Measurements from ENCODE around the gene EPHB6. TPM values are rescaled to one million over a fixed set of nuclear protein-coding genes. Genes with fewer than 3 reads are reported as not detected.

The EPHB6 gene
- total and polyA plus RNA-seq, 10 of the 15 experiments (the other 5 are each of a cell fraction or from before 2014, with no cell fraction given), result 0.06 to 1.3 (median 0.37) TPM; not detected in 2

GRCh38 chr7:142862786-142863400, 8.0 kb downstream of the EPHB6 start (continued):
- TF ChIP-seq CHD1 (IDR thresholded peaks at IDR 0.05; ENCODE audit: low read depth, low read length), result no peak

GRCh38 chr7:142863891-142864685, 9.2 kb downstream of the EPHB6 start:
- WGBS (ENCODE audit: insufficient coverage, insufficient replicate concordance, low lambda C conversion rate, missing lambda C conversion rate), result 52% methylated on average over 37 of the region's 37 CpGs
- POLR2A ChIA-PET, result no interaction called here
- H4K20me1 ChIP-seq (ENCODE audit: control insufficient read depth, insufficient read depth), result no peaks in the 10 kb centered on the region
- TF ChIP-seq KAT2A (conservative IDR thresholded peaks at IDR 0.05; ENCODE audit: control insufficient read depth, low read depth, low read length), result no peak
- TF ChIP-seq IKZF2 (IDR thresholded peaks at IDR 0.05), result no peak
- TF ChIP-seq E2F8 (IDR thresholded peaks at IDR 0.05; ENCODE audit: low read depth, partially characterized antibody), result no peak
- no peak for TF ChIP-seq MTA3 (IDR thresholded peaks at IDR 0.05; ENCODE audit: borderline replicate concordance, low read length)
- TF ChIP-seq NFIC (IDR thresholded peaks at IDR 0.05; ENCODE audit: low read depth, low read length), result no peak
- no peak for TF ChIP-seq ESRRA (IDR thresholded peaks at IDR 0.05; ENCODE audit: low read length)
- no peak for TF ChIP-seq MYB (IDR thresholded peaks at IDR 0.05; ENCODE audit: borderline replicate concordance, low read depth, low read length)
- no peak for TF ChIP-seq RAD51 (IDR thresholded peaks at IDR 0.05)
- no peak for TF ChIP-seq STAT3 (IDR thresholded peaks at IDR 0.05; ENCODE audit: low read depth, low read length)
- TF ChIP-seq POU2F2 (IDR thresholded peaks at IDR 0.05; ENCODE audit: borderline replicate concordance, low read depth, low read length), result no peak
- TF ChIP-seq CREB1 (IDR thresholded peaks at IDR 0.05; ENCODE audit: low read depth), result no peak
- TF ChIP-seq LARP7 (IDR thresholded peaks at IDR 0.05), result no peak
- TF ChIP-seq ZNF384 (IDR thresholded peaks at IDR 0.05; ENCODE audit: borderline replicate concordance, low read depth, low read length), result no peak
- no peak for TF ChIP-seq MEF2B (IDR thresholded peaks at IDR 0.05; ENCODE audit: partially characterized antibody, poor library complexity, severe bottlenecking)
- no peak for TF ChIP-seq NR2C2 (IDR thresholded peaks at IDR 0.05; ENCODE audit: borderline replicate concordance, control insufficient read depth, insufficient read length, low read depth)
- TF ChIP-seq SMAD5 (IDR thresholded peaks at IDR 0.05; ENCODE audit: low read depth), result no peak
- no peak for TF ChIP-seq ZNF217 (IDR thresholded peaks at IDR 0.05)
- CTCF ChIA-PET, result interaction anchor here (1.0 to 1.8 kb wide), 2 partner anchors 229 to 260 kb away, joined by 3 to 8 read pairs; no protein-coding TSS in a partner anchor
- SMC1A ChIA-PET (ENCODE audit: uncharacterized antibody, unreplicated experiment), result no interaction called here
- RAD21 ChIA-PET (ENCODE audit: unreplicated experiment), result no interaction called here
- no peak for FAIRE-seq
- DNase-seq (ENCODE audit: low read depth, low spot score), result no peak
- no peak overlapping the region for H3K4me3 ChIP-seq
- in situ Hi-C loops (cut with MboI), result no loop called here
- BruUV-seq (replicated peaks), result no TSS peak
- intact Hi-C loops (cut with micrococcal nuclease; ENCODE audit: unreplicated experiment), result no loop called here
- H3K79me2 ChIP-seq (ENCODE audit: control insufficient read depth, insufficient read depth, low read length), result no peaks in the 10 kb centered on the region
- no peak overlapping the region for H2AFZ ChIP-seq (ENCODE audit: control insufficient read depth, low read depth, low read length)
- no peaks in the 10 kb centered on the region for H3K9me3 ChIP-seq (replicated peaks; ENCODE audit: control insufficient read depth, insufficient read depth, low read length)
- H3K27ac ChIP-seq (ENCODE audit: control insufficient read depth, insufficient read depth), result no peak overlapping the region
- H3K4me1 ChIP-seq (ENCODE audit: control insufficient read depth, insufficient read depth, low read length), result no peaks in the 10 kb centered on the region
- H3K9ac ChIP-seq (ENCODE audit: control insufficient read depth, insufficient read depth, low read length), result no peak overlapping the region
- ATAC-seq, result no peak
- no peak overlapping the region for H3K4me2 ChIP-seq (ENCODE audit: control insufficient read depth, insufficient read depth)
- no peaks in the 10 kb centered on the region for H3K36me3 ChIP-seq (ENCODE audit: control insufficient read depth in 2 of 2, insufficient read depth in 2 of 2, low read length in 1 of 2)
- peaks cover 0 to 3% of the 10 kb centered on the region in 2 experiments; a peak in 3 of 4 replicates for H3K27me3 ChIP-seq (replicated peaks in 1 of 2; ENCODE audit: control insufficient read depth in 2 of 2, insufficient read depth in 2 of 2, low read length in 1 of 2)
